ENCODE data around the gene ZNF366.

The ZNF366 gene

DNA sequence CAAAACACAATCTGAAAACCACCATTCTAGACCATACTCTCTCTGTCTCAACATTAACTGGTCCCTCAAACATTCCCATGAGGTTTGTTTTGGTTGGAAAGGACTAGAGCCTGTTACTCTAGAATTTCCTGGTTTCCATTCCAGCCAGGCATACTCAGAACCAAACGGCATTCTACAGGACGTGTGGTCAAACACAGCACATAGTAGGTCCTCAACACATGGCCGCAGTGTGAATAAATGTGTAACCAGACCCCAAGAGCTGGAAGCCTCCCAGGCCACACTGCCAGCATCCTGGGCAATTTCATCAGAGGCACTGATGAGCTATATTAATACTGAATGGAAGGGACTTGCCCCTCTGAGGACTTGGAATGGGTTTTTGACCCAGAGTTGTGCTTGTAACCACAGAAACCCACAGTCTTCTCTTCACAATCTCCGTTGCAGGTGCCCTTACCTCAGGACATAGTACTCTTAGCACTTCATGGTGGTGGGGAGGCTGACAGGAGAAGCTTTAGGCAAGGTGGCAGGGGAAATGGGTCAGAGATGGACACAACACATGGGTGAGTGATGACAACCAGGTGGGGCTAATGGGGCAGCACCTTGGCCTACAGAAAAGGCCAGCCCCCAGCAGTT, 66.0 kb downstream of the ZNF366 start:
- no peak for DNase-seq (ENCODE audit: low read depth in 4 of 4, low spot score in 1 of 4)

DNA sequence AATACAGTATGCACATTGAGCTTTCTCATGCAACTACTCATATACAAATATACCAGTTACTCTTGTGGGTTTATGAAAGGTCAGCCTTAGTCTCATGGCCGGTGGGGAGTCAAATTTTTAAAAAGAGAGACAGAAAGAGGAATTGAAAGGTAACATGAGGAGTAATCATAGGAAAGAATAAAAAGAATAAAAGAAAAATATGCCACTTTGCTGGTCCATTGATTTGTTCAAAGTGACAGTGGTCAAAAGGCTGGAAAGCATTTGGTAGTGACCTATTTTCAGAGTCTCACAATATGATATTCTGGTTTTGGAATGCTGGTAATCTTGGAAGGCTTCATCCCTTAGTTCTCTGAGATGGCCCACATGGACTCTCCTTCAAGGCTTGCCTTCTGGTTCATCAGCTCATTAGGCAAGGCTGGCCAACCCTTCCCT, 67.0 kb downstream of the ZNF366 start:
- DNase-seq (ENCODE audit: low read depth in 4 of 4, low spot score in 1 of 4), result no peak

GRCh38 chr5:72439192-72439591, 68.0 kb downstream of the ZNF366 start:
- no peak for DNase-seq (ENCODE audit: low read depth in 4 of 4, low spot score in 1 of 4)

GRCh38 chr5:72438141-72438540, 69.1 kb downstream of the ZNF366 start:
- no peak for DNase-seq (ENCODE audit: low read depth in 4 of 4, low spot score in 1 of 4)

DNA sequence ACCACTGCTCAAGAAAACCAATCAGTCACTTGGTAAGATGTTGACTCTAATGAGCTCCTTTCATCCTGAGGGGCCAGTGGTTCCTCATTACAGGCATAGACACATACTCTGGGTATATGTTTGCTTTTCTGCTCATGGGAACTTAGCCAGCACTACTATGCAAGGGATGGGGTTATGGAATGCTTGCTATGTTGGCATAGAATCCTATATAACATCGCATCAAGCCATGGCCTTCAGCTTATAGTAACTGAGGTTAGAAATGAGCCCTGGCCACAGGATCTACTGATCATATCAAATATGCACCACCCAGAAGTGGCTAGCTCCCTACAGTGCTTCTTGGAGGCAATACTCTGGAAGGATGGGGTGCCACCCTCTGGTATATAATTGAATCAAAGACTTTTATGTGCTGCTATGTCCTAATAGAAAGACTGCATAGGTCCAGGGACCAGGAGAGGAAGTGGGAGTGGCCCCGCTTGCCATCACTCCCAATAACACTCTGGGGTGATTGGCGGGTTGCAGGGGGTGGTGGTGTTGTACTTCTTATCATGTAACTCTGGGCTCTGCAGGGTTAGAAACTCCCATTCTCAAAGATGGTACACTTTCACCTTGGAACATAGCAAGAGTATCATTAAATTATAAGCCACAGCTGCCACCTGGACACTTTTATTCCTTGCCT, 70.3 kb downstream of the ZNF366 start:
- no peak for DNase-seq (ENCODE audit: low read depth in 4 of 4, low spot score in 1 of 4)

- DNase-seq (ENCODE audit: low read depth in 4 of 4, low spot score in 1 of 4), result no peak
Observed at GRCh38 chr5:72434781-72435437, 72.3 kb downstream of the ZNF366 start.

- no peak for DNase-seq (ENCODE audit: low read depth in 4 of 4, low spot score in 1 of 4)
Observed at GRCh38 chr5:72434056-72434780, 73.0 kb downstream of the ZNF366 start.

- DNase-seq (ENCODE audit: low read depth in 4 of 4, low spot score in 1 of 4), result no peak
Observed at GRCh38 chr5:72433522-72433921, 73.7 kb downstream of the ZNF366 start.

DNA sequence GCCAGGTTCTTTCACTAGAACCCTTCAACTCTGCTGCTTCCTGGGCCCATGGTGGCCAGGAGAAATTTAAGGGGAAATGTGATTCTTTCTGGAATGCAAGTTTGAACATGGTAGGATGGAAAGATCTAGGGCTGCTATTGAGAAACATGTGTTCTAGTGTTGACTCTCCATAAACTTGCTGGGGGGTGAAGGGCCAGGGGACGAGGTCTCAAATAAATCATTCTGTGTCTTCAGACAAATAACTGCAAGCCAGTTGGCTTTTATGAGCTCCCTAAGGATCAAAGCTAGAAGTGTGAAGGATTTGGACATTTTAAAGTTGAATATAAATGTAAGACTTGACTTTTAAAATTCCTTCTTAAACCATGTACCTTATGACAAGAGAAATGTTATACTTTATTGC, 78.5 kb downstream of the ZNF366 start:
- no peak for DNase-seq (ENCODE audit: low read depth in 4 of 4, low spot score in 1 of 4)

GRCh38 chr5:72427488-72428437, 79.4 kb downstream of the ZNF366 start:
- DNase-seq (ENCODE audit: low read depth in 4 of 4, low spot score in 1 of 4), result no peak

- no peak for DNase-seq (ENCODE audit: low read depth in 4 of 4, low spot score in 1 of 4)
Observed at GRCh38 chr5:72427016-72427415, 80.2 kb downstream of the ZNF366 start.

GRCh38 chr5:72426019-72426418, 81.2 kb downstream of the ZNF366 start:
- no peak for DNase-seq (ENCODE audit: low read depth in 4 of 4, low spot score in 1 of 4)

DNA sequence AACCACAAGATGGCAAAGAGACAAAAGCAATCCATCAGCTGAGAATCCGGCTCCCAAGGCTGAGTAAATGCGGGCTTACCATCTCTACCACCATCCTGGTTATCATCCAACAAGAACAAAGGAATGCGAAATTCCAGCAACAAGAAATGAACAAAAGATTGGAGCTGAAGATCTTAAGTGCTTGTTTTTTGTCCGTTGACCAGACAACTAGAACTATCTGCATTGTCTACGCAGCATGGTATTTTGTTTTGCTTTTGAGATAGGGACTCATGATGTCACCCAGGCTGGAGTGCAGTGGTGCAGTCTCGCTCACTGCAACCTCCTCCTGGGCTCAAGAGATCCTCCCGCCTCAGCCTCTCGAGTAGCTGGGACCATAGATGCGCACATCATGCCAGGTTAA, 88.9 kb downstream of the ZNF366 start:
- DNase-seq (ENCODE audit: low read depth in 4 of 4, low spot score in 1 of 4), result no peak

- DNase-seq (ENCODE audit: low read depth in 4 of 4, low spot score in 1 of 4), result no peak
Observed at GRCh38 chr5:72417333-72418062, 89.7 kb downstream of the ZNF366 start.

DNA sequence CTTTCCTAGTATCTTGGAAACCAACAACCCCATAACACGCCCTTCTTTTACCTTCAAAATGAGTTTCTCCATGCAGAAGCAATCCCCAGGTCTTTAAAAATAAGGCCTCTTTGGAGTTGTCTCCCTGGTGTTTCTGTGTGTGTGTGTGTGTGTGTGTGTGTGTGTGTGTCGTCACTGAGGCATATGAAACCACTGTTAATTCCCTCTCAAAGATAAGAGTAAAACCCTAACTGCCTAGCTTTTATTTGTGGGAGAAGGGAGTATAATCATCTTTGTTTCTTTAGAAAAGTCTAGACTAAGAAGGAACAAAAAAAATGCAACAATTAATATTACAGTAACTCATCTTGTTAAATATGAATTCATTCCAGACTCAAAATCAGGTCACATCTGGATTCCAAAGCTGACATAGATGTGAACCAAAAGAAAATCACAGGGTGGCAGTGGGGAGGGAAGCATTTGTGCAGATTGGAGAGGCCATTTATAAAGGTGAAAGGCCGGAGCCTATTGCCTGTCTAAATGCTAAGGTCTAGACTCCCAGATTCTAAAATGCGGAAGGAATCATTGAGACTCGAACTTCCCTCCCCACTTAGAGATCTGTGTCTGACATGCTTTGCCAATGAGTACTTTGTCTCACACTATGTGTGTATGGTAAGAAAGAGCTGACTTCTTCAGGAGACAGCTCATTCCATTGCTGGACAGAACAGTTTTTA, 91.4 kb downstream of the ZNF366 start:
- no peak for DNase-seq (ENCODE audit: low read depth in 4 of 4, low spot score in 1 of 4)

DNA sequence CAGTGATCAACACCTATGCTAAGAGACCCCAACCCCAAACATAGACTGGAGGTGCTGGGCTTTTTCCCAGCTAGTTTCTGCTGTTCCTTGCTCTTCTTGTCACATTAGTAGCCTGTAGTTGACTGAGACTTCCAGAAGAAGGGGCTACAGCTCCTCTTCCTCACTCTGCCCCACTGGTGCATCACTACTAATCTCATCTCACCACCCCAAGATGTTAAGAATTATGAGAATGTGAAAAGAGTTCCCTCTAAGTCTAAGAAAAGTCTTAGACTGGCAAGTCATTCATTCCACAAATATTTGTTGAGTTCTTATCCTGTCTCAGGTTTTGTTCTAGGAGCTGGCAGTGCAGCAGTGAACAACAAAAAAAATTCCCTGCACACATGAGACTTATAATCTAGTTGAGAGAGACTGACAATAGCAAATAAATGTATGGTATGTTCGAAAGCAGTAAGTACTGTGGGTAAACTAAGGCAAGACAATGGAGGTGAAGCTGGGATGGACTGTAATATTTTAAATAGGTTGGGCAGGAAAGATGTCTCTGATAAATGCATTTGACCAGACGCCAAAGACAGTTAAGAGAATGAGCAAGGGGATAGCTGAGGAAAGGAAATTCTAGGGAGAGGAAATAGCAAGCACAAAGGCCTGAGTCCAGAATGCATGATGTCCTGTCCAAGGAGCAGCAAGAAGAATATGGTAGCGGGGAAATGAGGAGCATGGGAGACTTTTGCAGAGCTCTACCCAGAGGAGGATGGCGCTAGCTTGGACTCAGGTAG, 94.7 kb downstream of the ZNF366 start:
- DNase-seq (ENCODE audit: low read depth in 4 of 4, low spot score in 1 of 4), result no peak

- no peak for DNase-seq (ENCODE audit: low read depth in 4 of 4, low spot score in 1 of 4)
Observed at GRCh38 chr5:72410688-72411295, 96.4 kb downstream of the ZNF366 start.

GRCh38 chr5:72408603-72409002, 98.6 kb downstream of the ZNF366 start:
- DNase-seq (ENCODE audit: low read depth in 4 of 4, low spot score in 1 of 4), result no peak

All from stimulated activated CD4-positive, alpha-beta T cell treated with anti-CD3 and anti-CD28 coated beads, Interleukin-1b, Interleukin-23, amount 100 ng/mL, for 24 hours (primary cell).